Thymus (tissue), 11 donors: Measurements from ENCODE around the gene RBM45. TPM values are rescaled to one million over a fixed set of nuclear protein-coding genes. Genes with fewer than 3 reads are reported as not detected.

ENCODE experiments used
- DNase-seq, 9 donors: peaks; one replicate each; pipeline ENCODE4 v3.0.0-alpha.2; 2013; ENCODE audit warnings: low spot score in 9 of 9, low read depth in 6 of 9, missing footprints in 1 of 9
- H3K27ac ChIP-seq, 2 donors: one replicate each; pipeline ENCODE4 v1.5.1; 2013; ENCODE audit warnings: control low read depth in 1 of 2, low read depth in 1 of 2, low read length in 1 of 2, mild to moderate bottlenecking in 1 of 2, moderate library complexity in 1 of 2
- H3K27me3 ChIP-seq, 2 donors: one replicate each; pipeline ENCODE4 v1.5.1; 2013; ENCODE audit warnings: low read length in 1 of 2; ENCODE audit not compliant: control insufficient read depth in 2 of 2, insufficient read depth in 1 of 2
- H3K36me3 ChIP-seq, 2 donors: one replicate each; pipeline ENCODE4 v1.5.1; 2013; ENCODE audit warnings: low read length in 1 of 2, mild to moderate bottlenecking in 1 of 2, moderate library complexity in 1 of 2; ENCODE audit not compliant: control insufficient read depth in 2 of 2, insufficient read depth in 2 of 2
- H3K4me1 ChIP-seq, 2 donors: one replicate each; pipeline ENCODE4 v1.5.1; 2013; ENCODE audit warnings: low read length in 2 of 2; ENCODE audit not compliant: control insufficient read depth in 2 of 2, insufficient read depth in 2 of 2
- H3K4me3 ChIP-seq, 2 donors: one replicate each; pipeline ENCODE4 v1.5.1; 2013; ENCODE audit warnings: low read length in 2 of 2, control low read depth in 1 of 2, mild to moderate bottlenecking in 1 of 2
- H3K9me3 ChIP-seq, 2 donors: one replicate each; pipeline ENCODE4 v1.5.1; 2013; ENCODE audit warnings: low read length in 1 of 2, mild to moderate bottlenecking in 1 of 2; ENCODE audit not compliant: control insufficient read depth in 2 of 2, insufficient read depth in 1 of 2
- WGBS: extraction: QIAGEN DNeasy Blood & Tissue Kit; methylation state at CpG from one replicate; pipeline ENCODE4 v1.1.7; 2013; 5-methylcytosine and 5-hydroxymethylcytosine counted together
- polyA plus RNA-seq: library from polyadenylated mRNA; stranded (reverse); fragments of 200-250 nt; gene quantifications from one replicate; pipeline ENCODE4 v1.2.3, GENCODE V29; 2013
- total RNA-seq: library from RNA; stranded (reverse); fragments of 120-200 nt; gene quantifications from one replicate; pipeline ENCODE4 v1.2.4, GENCODE V29; 2013
- donor health status: healthy.

Gene RBM45
- total and polyA plus RNA-seq, 2 donors = 20.5 to 23.0 TPM

- Histone ChIP-seq H3K4me3 (no peak overlapping the region), H3K27ac (no peak overlapping the region), H3K9me3 (no peaks in the 10 kb centered on the region), H3K36me3 (peaks cover 0 to 12% of the 10 kb centered on the region in 2 donors), H3K4me1 (peaks cover 2 to 3% of the 10 kb centered on the region in 2 donors), H3K27me3 (no peaks in the 10 kb centered on the region)
- no peak for DNase-seq
These were observed 3.0 kb downstream of the RBM45 start for GRCh38 chr2:178115271-178115670.

GRCh38 chr2:178117725-178118124 lies 5.5 kb downstream of the RBM45 start:
- 97% methylated on average over 1 of the region's 1 CpG for WGBS

GRCh38 chr2:178119179-178119922 lies 7.1 kb downstream of the RBM45 start:
- no peaks in the 10 kb centered on the region for H3K9me3 ChIP-seq
- 97% methylated on average over 3 of the region's 3 CpGs for WGBS
- H3K27me3 ChIP-seq = no peaks in the 10 kb centered on the region
- no peak overlapping the region for H3K4me3 ChIP-seq
- no peaks in the 10 kb centered on the region for H3K4me1 ChIP-seq
- no peak for DNase-seq
- H3K36me3 ChIP-seq = peaks cover 7 to 35% of the 10 kb centered on the region in 2 donors
- no peak overlapping the region for H3K27ac ChIP-seq

More at GRCh38 chr2:178117725-178118124, 5.5 kb downstream of the RBM45 start:
- Histone ChIP-seq H3K27me3 (no peaks in the 10 kb centered on the region), H3K4me3 (no peak overlapping the region), H3K4me1 (peaks cover 0 to 2% of the 10 kb centered on the region in 2 donors), H3K9me3 (no peaks in the 10 kb centered on the region), H3K36me3 (peaks cover 6 to 24% of the 10 kb centered on the region in 2 donors), H3K27ac (no peak overlapping the region)
- no peak for DNase-seq

- no peak for DNase-seq
- Histone ChIP-seq H3K36me3 (peaks cover 13 to 48% of the 10 kb centered on the region in 2 donors), H3K4me1 (no peaks in the 10 kb centered on the region), H3K27me3 (no peaks in the 10 kb centered on the region), H3K9me3 (no peaks in the 10 kb centered on the region), H3K4me3 (no peak overlapping the region), H3K27ac (no peak overlapping the region)
- 97% methylated on average over 2 of the region's 2 CpGs for WGBS
These were observed 10.9 kb downstream of the RBM45 start for GRCh38 chr2:178123163-178123562.

- Histone ChIP-seq H3K27me3 (no peaks in the 10 kb centered on the region), H3K4me3 (no peak overlapping the region), H3K36me3 (peaks cover 17 to 49% of the 10 kb centered on the region in 2 donors), H3K4me1 (no peaks in the 10 kb centered on the region), H3K9me3 (no peaks in the 10 kb centered on the region), H3K27ac (no peak overlapping the region)
- DNase-seq = no peak
These were observed 12.9 kb downstream of the RBM45 start for GRCh38 chr2:178125125-178125524.

- Histone ChIP-seq H3K4me1 (no peaks in the 10 kb centered on the region), H3K9me3 (no peaks in the 10 kb centered on the region), H3K27ac (no peak overlapping the region), H3K27me3 (no peaks in the 10 kb centered on the region), H3K36me3 (peaks cover 17 to 48% of the 10 kb centered on the region in 2 donors), H3K4me3 (no peak overlapping the region)
- 93% methylated on average over 5 of the region's 5 CpGs for WGBS
- DNase-seq = no peak
These were observed 13.6 kb downstream of the RBM45 start for GRCh38 chr2:178125862-178126261.

GRCh38 chr2:178128836-178129630 lies 16.8 kb downstream of the RBM45 start:
- Histone ChIP-seq H3K4me3 (no peak overlapping the region), H3K9me3 (no peaks in the 10 kb centered on the region), H3K27me3 (no peaks in the 10 kb centered on the region), H3K4me1 (no peaks in the 10 kb centered on the region), H3K27ac (no peak overlapping the region), H3K36me3 (peaks cover 10 to 26% of the 10 kb centered on the region in 2 donors)
- no peak for DNase-seq
- 98% methylated on average over 5 of the region's 5 CpGs for WGBS

GRCh38 chr2:178136321-178137025 lies 24.2 kb downstream of the RBM45 start:
- Histone ChIP-seq H3K4me3 (no peak overlapping the region), H3K36me3 (peaks cover 0 to 10% of the 10 kb centered on the region in 2 donors), H3K27ac (no peak overlapping the region), H3K4me1 (no peaks in the 10 kb centered on the region), H3K27me3 (no peaks in the 10 kb centered on the region), H3K9me3 (no peaks in the 10 kb centered on the region)
- DNase-seq = no peak
- WGBS = 96% methylated on average over 5 of the region's 5 CpGs
